Measurements from ENCODE around the gene TMEM209. TPM values are rescaled to one million over a fixed set of nuclear protein-coding genes. Genes with fewer than 3 reads are reported as not detected.

The TMEM209 gene
- total RNA-seq, 2 experiments from 2014 or later = 49.7 to 52.0 TPM

- ChIA-PET CTCF (interaction anchor here (1.2 kb wide), 1 partner anchor 24 kb away, joined by 3 read pairs; the partner anchor contains the start of gene TMEM209), POLR2A (no interaction called here)
Measured at GRCh38 chr7:130180571-130181262, 24.5 kb downstream of the TMEM209 start.

- ChIA-PET POLR2A (interaction anchor here (0.7 kb wide), 1 partner anchor 547 kb away, joined by 3 read pairs; no protein-coding TSS in a partner anchor), CTCF (no interaction called here)
Measured at GRCh38 chr7:130179631-130180030, 25.6 kb downstream of the TMEM209 start.

GRCh38 chr7:130178251-130178650 is 27.0 kb downstream of the TMEM209 start:
- ChIA-PET POLR2A (no interaction called here), CTCF (no interaction called here)

- ChIA-PET CTCF (no interaction called here), POLR2A (no interaction called here)
Measured at GRCh38 chr7:130174237-130174959, 30.8 kb downstream of the TMEM209 start.

- CTCF ChIA-PET = no interaction called here
- POLR2A ChIA-PET = no interaction called here
Measured at GRCh38 chr7:130162196-130162595, 43.0 kb downstream of the TMEM209 start.

- POLR2A ChIA-PET = no interaction called here
- CTCF ChIA-PET = interaction anchor here (0.6 kb wide), 1 partner anchor 29 kb away, joined by 3 read pairs; no protein-coding TSS in a partner anchor
Measured at GRCh38 chr7:130160455-130160854, 44.8 kb downstream of the TMEM209 start.

GRCh38 chr7:130160023-130160422 is 45.2 kb downstream of the TMEM209 start:
- POLR2A ChIA-PET = no interaction called here
- CTCF ChIA-PET = no interaction called here

- CTCF ChIA-PET = no interaction called here
- POLR2A ChIA-PET = no interaction called here
Measured at GRCh38 chr7:130157700-130158099, 47.5 kb downstream of the TMEM209 start.

GRCh38 chr7:130156140-130156539 is 49.1 kb downstream of the TMEM209 start:
- ChIA-PET CTCF (interaction anchor here (0.6 kb wide), 1 partner anchor 57 kb away, joined by 3 read pairs; no protein-coding TSS in a partner anchor), POLR2A (no interaction called here)

GRCh38 chr7:130154501-130155317 is 50.5 kb downstream of the TMEM209 start:
- POLR2A ChIA-PET = no interaction called here

GRCh38 chr7:130154131-130154500 is 51.1 kb downstream of the TMEM209 start:
- ChIA-PET CTCF (no interaction called here), POLR2A (no interaction called here)

More at GRCh38 chr7:130154501-130155317, 50.5 kb downstream of the TMEM209 start:
- CTCF ChIA-PET = interaction anchor here (0.5 kb wide), 1 partner anchor 595 kb away, joined by 3 read pairs; no protein-coding TSS in a partner anchor

- ChIA-PET CTCF (no interaction called here), POLR2A (no interaction called here)
Measured at GRCh38 chr7:130153211-130153908, 51.8 kb downstream of the TMEM209 start.

GRCh38 chr7:130152493-130153210 is 52.6 kb downstream of the TMEM209 start:
- CTCF ChIA-PET = no interaction called here
- POLR2A ChIA-PET = no interaction called here

- POLR2A ChIA-PET = interaction anchor here (0.7 kb wide), 1 partner anchor 48 kb away, joined by 10 read pairs; no protein-coding TSS in a partner anchor
Measured at GRCh38 chr7:130151591-130152492, 53.4 kb downstream of the TMEM209 start.

GRCh38 chr7:130150587-130150986 is 54.6 kb downstream of the TMEM209 start:
- POLR2A ChIA-PET = no interaction called here

More at GRCh38 chr7:130151591-130152492, 53.4 kb downstream of the TMEM209 start:
- CTCF ChIA-PET = no interaction called here

GRCh38 chr7:130149281-130150139 is 55.7 kb downstream of the TMEM209 start:
- POLR2A ChIA-PET = no interaction called here
- CTCF ChIA-PET = no interaction called here

More at GRCh38 chr7:130150587-130150986, 54.6 kb downstream of the TMEM209 start:
- CTCF ChIA-PET = no interaction called here

GRCh38 chr7:130148561-130148960 is 56.6 kb downstream of the TMEM209 start:
- POLR2A ChIA-PET = no interaction called here
- CTCF ChIA-PET = no interaction called here

Data from activated CD8-positive, alpha-beta memory T cell treated with anti-CD3 and anti-CD28 coated beads for 36 hours (primary cell).